ENCODE data around the gene SLC29A3. TPM values are rescaled to one million over a fixed set of nuclear protein-coding genes. Genes with fewer than 3 reads are reported as not detected.

Gene SLC29A3
- total RNA-seq, 4 donors from 2014 or later, result 1.9 to 4.4 (median 2.8) TPM; not detected in 1

DNA sequence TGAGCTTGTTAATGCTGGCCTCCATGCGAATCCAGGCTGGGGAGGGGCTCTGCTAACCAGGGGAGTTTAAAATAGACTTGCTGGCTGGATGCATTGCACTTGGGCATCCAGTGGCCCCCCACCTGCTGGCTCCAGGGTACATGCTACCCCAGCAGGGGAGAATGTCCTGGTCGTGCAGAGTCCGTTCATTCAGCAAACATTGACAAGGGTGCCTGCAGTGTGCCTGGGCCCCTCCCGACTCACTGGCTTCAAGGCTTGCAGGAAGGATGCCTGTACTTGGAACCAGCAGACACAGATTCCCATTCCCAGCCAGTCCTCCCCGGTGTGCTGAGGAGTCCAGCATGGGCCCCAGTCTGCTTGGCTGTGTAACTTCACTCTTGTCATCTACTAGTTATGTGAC is 1.5 kb downstream of the SLC29A3 start:
- H3K4me1 ChIP-seq, result peaks cover 0 to 12% (median 4%) of the 10 kb centered on the region in 4 donors
- TF ChIP-seq, protein P1, sequence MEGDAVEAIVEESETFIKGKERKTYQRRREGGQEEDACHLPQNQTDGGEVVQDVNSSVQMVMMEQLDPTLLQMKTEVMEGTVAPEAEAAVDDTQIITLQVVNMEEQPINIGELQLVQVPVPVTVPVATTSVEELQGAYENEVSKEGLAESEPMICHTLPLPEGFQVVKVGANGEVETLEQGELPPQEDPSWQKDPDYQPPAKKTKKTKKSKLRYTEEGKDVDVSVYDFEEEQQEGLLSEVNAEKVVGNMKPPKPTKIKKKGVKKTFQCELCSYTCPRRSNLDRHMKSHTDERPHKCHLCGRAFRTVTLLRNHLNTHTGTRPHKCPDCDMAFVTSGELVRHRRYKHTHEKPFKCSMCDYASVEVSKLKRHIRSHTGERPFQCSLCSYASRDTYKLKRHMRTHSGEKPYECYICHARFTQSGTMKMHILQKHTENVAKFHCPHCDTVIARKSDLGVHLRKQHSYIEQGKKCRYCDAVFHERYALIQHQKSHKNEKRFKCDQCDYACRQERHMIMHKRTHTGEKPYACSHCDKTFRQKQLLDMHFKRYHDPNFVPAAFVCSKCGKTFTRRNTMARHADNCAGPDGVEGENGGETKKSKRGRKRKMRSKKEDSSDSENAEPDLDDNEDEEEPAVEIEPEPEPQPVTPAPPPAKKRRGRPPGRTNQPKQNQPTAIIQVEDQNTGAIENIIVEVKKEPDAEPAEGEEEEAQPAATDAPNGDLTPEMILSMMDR (IDR thresholded peaks at IDR 0.05), result no peak
- TF ChIP-seq POLR2A (IDR thresholded peaks at IDR 0.05), result no peak
- no peaks in the 10 kb centered on the region for H3K36me3 ChIP-seq
- H3K4me3 ChIP-seq, result no peak overlapping the region
- H3K27ac ChIP-seq, result no peak overlapping the region
- H3K9me3 ChIP-seq, result no peaks in the 10 kb centered on the region
- H3K27me3 ChIP-seq, result no peaks in the 10 kb centered on the region
- no peak for DNase-seq

DNA sequence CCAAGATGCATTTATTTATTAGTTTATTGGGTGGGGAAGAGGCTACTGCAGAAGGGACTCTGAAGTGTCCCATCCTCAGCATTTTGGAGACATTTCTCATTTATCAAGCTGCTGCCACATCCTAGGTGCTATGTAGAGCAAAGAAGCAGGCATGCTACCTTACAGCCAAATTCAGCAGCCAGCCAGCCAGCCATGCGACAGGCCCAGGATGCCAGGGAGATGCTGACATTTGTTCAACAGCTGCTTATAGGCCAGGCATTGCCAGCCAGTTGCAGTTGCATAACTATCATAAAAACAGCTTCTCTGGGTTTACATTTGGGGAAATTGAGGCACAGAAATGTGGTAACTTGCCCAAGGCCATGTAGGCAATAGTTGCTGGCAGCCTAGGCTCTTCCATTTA is 2.3 kb downstream of the SLC29A3 start:
- no peaks in the 10 kb centered on the region for H3K9me3 ChIP-seq
- H3K27ac ChIP-seq, result no peak overlapping the region
- TF ChIP-seq POLR2A (IDR thresholded peaks at IDR 0.05), result no peak
- TF ChIP-seq, protein P1 (IDR thresholded peaks at IDR 0.05), result no peak
- DNase-seq, result no peak
- no peak overlapping the region for H3K4me3 ChIP-seq
- H3K27me3 ChIP-seq, result no peaks in the 10 kb centered on the region
- H3K36me3 ChIP-seq, result no peaks in the 10 kb centered on the region
- H3K4me1 ChIP-seq, result peaks cover 0 to 12% (median 4%) of the 10 kb centered on the region in 4 donors

DNA sequence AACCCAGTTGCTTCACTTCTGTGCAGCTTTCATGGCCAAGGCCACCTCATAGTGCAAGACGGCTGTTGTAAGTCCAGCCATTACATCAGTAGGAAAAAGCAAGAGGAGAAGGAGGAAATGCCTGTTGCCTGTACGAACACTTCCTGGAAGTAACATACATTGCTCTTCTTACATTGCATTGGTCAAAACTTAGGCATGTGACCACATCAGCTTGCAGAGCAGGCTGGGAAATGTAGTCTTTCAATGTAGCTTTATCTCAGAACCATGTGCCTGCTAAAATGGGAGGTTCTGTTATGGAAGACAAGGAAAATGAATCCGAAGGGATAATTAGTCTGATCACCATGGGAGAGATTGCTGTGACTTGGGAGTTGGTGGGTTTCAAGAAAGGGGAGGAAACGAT is 4.3 kb downstream of the SLC29A3 start:
- H3K4me3 ChIP-seq, result no peak overlapping the region
- DNase-seq, result no peak
- TF ChIP-seq, protein P1 (IDR thresholded peaks at IDR 0.05), result no peak
- TF ChIP-seq POLR2A (IDR thresholded peaks at IDR 0.05), result no peak
- peaks cover 0 to 12% (median 4%) of the 10 kb centered on the region in 4 donors for H3K4me1 ChIP-seq
- H3K36me3 ChIP-seq, result no peaks in the 10 kb centered on the region
- H3K9me3 ChIP-seq, result no peaks in the 10 kb centered on the region
- H3K27ac ChIP-seq, result no peak overlapping the region
- no peaks in the 10 kb centered on the region for H3K27me3 ChIP-seq

DNA sequence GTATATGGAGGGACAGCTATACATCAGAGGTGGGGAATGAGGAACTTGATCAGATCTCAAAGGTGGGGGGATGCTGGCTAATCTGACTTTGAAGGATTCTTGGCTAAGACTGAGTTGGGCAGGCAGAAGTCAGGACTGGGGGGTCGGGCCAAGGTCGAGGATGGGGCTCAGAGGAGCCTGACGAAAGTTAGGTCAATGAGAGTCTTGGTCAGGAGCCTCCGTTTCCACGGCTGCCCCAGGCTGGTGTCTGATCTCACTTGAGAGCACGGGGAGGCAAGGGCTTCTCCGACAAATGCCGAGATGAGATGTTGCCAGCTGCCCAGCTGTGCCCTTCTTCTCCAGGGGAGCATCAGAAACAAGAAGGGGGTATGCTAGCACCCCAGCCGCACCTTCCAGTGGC is 5.7 kb downstream of the SLC29A3 start:
- Histone ChIP-seq H3K4me3 (no peak overlapping the region), H3K4me1 (peaks cover 0 to 4% (median 1%) of the 10 kb centered on the region in 4 donors), H3K27me3 (no peaks in the 10 kb centered on the region), H3K9me3 (no peaks in the 10 kb centered on the region), H3K36me3 (no peaks in the 10 kb centered on the region), H3K27ac (no peak overlapping the region)
- DNase-seq, result no peak
- no peak for TF ChIP-seq POLR2A (IDR thresholded peaks at IDR 0.05)
- TF ChIP-seq, protein P1 (IDR thresholded peaks at IDR 0.05), result no peak

DNA sequence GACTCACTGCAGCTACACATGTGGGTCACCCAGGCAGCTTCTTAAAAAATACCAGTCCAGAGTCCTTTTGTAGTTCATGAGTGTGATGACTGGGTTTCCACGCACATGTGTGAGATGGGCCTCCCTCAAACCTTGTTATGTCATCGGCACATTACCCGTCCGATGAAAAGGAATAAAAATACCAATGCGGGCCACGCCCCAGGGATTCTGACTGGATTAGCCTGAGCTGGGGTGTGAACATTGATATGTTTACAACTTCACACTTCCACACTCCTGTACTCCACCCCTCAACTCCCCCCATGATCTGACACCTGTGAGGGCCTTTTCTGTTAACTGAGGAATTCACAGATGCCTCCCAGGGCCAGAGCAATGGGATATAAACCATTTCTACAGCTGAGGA is 6.2 kb downstream of the SLC29A3 start:
- TF ChIP-seq POLR2A (IDR thresholded peaks at IDR 0.05), result no peak
- TF ChIP-seq, protein P1 (IDR thresholded peaks at IDR 0.05), result no peak
- no peaks in the 10 kb centered on the region for H3K27me3 ChIP-seq
- no peaks in the 10 kb centered on the region for H3K9me3 ChIP-seq
- H3K27ac ChIP-seq, result no peak overlapping the region
- H3K36me3 ChIP-seq, result no peaks in the 10 kb centered on the region
- H3K4me1 ChIP-seq, result no peaks in the 10 kb centered on the region
- DNase-seq, result no peak
- H3K4me3 ChIP-seq, result no peak overlapping the region

DNA sequence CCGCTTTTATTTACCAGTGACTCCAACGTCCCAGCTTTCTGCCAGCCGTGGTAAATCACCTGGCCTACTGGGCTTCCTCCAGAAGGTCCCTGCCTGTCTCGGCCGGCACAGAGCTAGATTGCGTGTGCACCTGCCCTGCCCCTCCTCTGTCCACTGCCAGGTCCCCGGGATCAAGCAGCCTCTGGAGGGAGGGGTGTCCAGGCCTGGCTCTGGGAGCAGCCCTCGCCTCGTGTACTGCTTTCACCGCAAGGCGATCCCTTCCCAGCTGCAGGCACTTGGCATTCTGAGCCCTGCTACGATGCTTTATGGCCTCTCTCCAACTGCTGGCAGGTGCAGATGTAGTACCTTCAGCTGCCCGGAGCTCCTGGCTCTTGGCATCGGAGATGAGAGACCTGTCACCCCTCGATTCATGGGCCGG is 7.4 kb downstream of the SLC29A3 start:
- H3K36me3 ChIP-seq, result no peaks in the 10 kb centered on the region
- peak in 1 of 3 donors; percentile 53 for DNase-seq

More for the DNA sequence above, 7.4 kb downstream of the SLC29A3 start:
- H3K27ac ChIP-seq, result no peak overlapping the region
- no peaks in the 10 kb centered on the region for H3K27me3 ChIP-seq
- H3K9me3 ChIP-seq, result no peaks in the 10 kb centered on the region
- H3K4me1 ChIP-seq, result no peaks in the 10 kb centered on the region
- no peak overlapping the region for H3K4me3 ChIP-seq
- TF ChIP-seq, protein P1 (IDR thresholded peaks at IDR 0.05), result no peak
- no peak for TF ChIP-seq POLR2A (IDR thresholded peaks at IDR 0.05)
